NCI-H1694 treated with DMSO at 0.1 percent for 48 hours (cell line): ENCODE results near the gene GPR78.
"Not testable (repeated sequence)": the region's sequence is repeated elsewhere in the genome, so short reads cannot be mapped to it uniquely, and the experiment has no call there.

Experiments
- DNase-seq: peaks from one replicate; lab custom pipeline; 2025; lab: John Stamatoyannopoulos, UW

Gene GPR78

DNA sequence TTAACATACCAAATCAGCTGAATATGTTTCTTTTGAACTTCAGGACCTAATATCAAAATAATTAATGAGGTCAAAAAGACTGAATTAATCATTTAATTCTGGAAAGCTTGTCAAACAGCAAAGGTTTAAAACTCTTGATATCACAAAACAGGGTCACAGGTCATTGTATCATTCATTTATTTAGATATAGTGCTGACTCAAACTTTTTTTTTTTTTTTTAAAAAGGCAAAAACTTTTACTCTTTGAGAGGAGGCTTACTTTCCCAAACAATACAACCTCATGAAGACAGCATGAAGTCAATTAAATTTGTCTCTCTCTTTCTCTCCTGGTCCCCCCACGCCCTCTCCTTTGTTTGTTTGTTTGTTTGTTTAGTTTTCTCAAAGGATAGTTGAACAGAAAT, 15.6 kb upstream of the GPR78 start:
- no peak for DNase-seq

GRCh38 chr4:8568068-8568668, 12.0 kb upstream of the GPR78 start:
- DNase-seq = no peak

DNA sequence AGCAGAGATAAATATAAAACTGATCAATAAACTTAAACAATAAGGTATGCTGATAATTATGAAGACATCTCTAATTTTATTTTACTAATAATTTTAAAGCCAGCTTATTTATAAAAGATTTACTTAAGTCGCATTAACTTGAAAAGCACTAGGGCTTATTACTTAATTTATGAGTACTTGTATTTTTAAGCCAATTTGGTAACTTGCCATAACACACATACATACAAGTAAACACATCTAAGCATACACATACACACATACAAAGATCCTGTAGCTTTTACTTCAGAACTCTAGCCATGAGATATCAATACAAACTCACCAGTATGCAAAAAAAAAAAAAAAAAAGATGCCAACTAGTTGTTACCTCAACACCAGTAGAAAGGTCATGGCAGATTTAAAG, 10.0 kb upstream of the GPR78 start:
- DNase-seq = no peak

DNA sequence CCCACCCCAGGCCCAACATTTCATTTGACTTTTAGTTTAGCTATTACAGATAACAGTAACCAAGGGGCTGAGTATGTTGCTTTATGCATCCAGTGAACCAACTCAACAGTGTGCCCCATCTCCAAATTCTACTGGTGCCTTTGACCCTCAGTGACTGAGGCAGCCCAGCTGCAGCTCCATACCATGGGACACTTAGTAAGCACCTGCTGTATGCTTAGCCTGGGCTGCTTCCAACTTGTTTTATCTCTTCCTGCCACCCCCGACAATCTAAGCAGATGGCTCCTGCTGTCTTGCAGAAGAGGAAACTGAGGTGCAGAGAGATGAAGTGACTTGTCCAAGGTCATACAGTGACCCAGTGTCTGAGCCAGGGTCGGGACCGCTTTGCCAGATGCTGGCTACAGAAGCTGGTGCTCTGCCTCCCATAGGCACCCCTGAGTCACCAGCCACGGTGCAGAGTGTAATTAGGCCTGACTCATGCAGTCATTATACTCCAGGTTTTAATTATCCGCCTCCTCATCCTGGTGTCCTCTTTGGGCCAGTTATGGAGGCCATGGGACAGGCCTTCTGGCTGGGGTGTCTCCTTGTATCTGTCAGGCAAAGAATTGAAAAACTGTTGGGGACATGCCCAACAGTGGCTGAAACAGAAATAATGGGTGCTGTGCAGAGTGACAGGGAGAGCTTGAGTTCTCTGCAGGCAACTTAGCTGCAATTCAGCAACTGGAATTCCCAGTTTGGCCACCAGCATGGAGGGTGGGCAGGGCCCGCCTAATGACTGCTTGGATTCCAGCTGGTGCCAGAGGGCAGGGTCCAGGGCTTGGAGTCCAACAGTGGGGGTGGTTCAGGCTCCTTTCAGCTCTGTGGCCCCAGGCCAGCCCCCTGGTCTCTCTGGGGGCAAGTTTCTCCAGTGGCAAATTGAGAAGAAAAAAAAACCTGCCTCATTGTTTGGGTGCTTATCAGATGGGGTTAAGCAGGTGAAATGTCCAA, 8.2 kb upstream of the GPR78 start:
- DNase-seq = no peak

GRCh38 chr4:8573266-8573665, 6.9 kb upstream of the GPR78 start:
- DNase-seq = no peak

GRCh38 chr4:8574796-8575370, 5.3 kb upstream of the GPR78 start:
- no peak for DNase-seq

DNA sequence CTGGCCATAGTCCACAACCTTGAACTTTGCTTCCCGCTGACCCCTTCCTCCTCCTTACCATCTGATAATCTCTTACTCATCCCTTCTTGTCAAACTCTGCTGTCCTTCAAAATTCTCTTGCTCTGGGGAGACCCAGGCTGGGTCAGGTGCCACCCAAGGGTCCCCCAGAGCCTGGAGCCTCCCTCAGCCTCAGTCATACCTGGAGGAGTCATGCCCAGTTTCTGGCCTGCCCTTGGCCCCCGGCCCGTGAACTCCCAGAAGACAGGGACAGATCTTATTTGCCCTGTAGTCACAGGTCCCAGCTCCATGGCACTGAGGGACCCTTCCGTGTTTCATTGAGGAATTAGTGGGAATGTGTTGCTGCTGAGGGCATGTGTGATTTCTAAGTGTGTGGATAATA, 4.7 kb upstream of the GPR78 start:
- DNase-seq = no peak

DNA sequence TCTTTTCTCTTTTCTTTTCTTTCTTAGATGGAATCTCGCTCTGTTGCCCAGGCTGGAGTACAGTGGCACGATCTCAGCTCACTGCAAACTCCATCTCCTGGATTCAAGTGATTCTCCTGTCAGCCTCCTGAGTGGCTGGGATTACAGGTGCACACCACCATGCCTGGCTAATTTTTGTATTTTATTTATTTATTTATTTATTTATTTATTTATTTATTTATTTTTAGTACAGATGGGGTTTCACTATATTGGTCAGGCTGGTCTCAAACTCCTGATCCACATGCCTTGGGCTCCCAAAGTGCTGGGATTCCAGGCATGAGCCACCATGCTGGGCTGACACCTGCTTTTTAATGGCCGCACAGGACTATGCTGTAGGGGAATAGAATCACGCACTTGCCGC, 3.6 kb upstream of the GPR78 start:
- not testable (repeated sequence) for DNase-seq

DNA sequence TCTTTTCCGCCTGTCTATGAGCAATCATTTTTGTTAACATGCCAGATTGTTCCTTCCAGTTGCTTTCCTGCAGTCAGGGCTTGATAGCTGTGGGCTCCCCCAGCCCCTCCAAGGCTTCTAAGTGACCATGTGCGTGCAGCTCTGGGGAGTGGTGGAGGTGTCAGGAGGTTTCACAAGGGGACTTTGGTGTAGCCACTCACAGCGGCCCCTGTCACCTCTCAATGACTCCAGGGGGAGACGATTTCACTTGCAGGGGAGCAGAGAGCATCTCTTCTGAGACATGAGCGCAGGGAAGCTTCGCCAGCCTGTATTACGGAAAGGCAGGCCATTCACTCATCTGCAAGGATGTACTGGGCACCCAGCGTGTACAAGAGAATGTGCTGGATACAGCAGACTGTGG, 3.1 kb upstream of the GPR78 start:
- no peak for DNase-seq

DNA sequence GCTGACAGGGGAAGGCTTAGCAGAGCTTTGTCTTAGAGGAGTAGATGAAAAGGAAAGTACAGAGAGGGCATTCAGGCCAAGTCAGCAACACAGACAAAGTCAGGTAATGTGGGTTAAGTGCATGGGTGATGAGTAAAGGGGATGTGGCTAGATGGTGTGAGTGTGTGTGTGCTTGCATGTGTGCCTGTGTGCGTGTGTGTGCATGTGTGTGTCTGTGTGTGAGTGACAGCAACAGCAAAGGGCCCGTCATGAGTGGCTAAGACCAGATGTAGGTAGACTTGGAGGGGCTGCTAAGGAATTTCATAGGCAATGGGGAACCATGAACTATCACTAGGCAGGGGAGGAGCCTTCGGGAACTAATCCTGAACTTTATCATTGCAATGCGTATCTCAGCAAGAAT, 2.2 kb upstream of the GPR78 start:
- DNase-seq = no peak

DNA sequence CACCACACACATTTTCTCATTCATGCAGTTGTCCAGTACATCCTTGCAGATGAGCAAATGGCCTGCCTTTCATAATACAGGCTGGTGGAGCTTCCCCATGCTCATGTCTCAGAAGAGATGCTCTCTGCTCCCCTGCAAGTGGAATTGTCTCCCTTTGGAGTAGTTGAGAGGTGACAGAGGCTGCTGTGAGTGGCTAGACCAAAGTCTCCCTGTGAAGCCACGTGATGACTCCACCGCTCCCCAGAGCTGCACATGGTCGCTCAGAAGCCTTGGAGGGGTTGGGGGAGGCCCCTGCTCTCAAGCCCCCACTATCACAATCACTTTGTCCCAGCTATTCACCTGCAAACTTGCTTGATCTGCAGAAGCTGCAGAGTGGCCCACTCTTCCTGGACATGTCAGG, 1.5 kb upstream of the GPR78 start:
- DNase-seq = no peak

DNA sequence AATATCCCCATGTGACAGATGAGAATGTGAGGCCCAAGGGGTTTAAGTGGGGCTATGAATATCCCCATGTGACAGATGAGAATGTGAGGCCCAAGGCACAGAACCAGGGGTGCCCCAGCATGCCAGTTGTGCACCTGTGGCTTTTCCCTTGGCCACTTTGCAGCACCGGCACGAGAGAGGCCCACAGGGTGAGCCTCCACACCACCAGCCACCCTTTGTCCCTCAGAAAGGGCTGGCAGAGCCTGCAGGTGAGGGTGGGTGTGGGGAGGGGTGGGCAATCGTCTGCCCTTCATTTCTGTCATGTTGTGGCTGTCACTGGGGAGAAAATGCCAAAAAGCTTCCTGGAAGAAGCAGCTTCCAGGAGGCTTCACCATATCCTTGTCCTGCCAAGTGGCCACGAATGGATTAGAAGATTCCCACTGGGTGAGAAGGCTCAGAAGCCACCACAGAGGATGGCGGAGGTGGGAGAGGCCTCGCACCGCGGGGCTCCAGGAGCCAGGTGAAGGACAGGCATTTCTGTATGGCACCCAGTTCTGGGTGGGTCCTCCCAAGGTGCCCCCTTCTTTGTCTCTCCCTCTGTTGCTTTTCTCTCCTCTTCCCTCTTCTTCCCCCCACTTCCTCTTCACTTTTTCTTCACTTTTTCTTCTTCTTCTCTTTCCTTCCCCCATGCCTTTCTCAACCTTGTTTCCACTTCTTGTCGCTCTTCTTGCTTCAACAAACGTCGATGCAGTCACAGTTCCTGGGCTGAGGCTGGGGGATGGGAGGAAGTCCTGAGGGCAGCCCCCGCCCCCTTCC, 469 bp upstream of the GPR78 start:
- no peak for DNase-seq

- DNase-seq = no peak
These were observed 1.1 kb downstream of the GPR78 start for GRCh38 chr4:8581094-8581861.

DNA sequence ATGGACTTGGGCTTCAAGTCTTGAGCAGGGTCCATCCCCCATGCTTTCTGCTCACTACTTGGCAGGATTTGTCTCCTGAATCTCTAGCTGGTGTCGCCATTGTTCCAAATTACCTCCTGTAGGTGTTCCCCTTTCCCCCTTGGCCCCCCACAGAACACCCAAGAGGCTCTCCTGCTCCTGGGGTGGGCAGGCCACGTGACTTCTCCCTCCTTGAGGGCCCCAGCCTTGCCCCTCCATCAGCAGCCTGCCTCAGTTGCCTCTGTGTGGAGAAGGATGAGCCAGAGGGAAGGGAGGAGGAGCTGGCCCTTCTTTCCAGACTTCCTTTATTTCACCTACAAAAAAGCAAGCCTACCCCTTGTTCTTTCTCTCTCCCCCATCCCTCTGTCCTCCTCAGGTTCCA, 1.8 kb downstream of the GPR78 start:
- no peak for DNase-seq

GRCh38 chr4:8582436-8582835, 2.2 kb downstream of the GPR78 start:
- DNase-seq = no peak

DNA sequence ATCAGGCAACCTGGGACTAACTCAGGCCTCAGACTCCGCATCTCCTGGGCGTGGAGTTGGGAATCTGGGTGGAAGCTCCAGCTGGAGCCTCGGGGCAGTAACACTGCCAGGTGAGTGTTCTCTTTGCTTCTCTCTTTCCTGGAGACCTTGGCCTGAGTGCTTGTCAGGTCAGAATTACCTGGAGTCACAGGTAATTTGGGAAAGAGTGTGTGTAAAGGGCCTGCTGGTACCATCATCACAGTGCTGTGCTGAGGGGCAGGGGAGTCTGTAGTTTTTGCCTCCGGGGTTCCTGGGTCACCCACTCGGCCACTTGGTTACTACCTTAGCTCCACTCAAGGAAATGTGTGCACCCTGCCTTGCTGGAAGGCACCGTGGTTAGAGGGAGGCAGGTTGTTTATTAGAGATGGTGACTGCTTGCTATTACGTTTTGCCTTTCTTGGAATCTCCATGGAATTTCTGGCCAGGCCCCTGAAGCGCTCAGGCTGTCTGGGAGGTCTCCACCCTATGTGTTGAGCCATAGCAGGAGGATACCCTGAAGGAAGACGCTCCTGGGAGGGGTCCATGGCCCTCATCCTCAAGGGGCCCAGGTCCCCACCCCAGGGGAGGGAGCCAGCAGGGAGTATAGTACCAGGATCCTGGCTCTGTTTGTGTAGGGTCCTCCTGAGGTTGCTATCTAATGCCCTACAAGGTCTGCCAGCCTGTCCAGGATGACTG, 2.9 kb downstream of the GPR78 start:
- no peak for DNase-seq

DNA sequence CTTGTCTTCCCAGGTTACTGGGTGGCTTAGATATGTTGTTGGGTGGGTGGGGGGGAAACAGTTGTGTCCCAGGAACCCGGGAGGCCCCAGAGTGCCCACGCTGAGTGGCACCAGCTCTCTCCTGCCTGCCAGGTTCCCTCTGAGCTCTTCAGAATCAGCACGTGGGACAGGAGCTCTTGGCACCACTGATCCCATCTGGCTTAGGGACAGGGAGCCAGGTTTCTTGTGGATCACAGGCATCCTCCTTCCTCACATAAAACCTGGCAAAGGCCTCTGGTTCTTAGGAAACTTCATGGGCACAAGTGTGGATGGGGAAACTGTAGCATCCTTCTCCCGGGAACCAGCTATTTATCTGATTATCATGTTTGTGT, 3.4 kb downstream of the GPR78 start:
- DNase-seq = no peak

DNA sequence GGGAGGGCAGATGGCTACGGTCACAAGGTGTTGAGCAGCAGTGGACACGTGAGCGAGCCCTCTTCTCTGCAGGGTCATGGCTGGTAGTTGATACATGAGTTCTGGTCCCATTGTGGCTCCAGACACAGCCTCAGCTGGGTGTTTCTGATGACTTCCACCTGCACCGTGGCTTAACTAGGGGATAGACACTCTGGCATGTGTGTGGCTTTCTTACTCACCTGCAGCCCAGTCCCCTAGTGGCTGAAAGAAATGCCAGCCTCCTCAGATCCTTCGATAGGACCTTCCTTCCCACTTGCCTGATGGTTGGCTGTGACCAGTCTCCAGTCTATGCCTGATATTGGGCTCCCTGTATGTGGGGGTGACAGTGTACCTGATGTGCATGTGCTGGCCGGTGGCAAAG, 5.0 kb downstream of the GPR78 start:
- DNase-seq = no peak

DNA sequence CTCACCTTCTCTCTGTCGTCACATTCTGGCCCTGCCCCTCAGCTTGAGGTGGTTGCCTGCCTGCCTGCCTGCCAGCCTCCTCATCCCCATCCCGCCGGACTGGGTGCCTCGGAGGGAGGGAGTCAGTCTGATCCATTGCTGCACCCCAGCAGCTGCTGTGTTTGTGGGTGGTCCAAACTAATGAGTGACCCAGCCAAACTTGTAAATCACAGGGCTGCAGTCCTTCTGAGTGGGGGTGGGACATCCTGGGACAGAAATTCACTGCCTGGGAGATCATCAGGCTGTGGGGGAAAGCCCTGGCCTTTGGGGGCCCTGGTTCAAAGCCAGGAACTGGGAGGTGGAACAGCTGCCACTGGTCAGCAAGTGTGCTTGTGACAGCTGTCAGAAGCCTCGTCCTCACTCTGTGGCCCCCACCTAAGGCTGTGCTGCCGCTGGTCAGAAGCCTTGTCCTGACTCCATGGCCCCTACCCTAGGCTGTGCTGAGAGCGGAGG, 5.6 kb downstream of the GPR78 start:
- DNase-seq = no peak

DNA sequence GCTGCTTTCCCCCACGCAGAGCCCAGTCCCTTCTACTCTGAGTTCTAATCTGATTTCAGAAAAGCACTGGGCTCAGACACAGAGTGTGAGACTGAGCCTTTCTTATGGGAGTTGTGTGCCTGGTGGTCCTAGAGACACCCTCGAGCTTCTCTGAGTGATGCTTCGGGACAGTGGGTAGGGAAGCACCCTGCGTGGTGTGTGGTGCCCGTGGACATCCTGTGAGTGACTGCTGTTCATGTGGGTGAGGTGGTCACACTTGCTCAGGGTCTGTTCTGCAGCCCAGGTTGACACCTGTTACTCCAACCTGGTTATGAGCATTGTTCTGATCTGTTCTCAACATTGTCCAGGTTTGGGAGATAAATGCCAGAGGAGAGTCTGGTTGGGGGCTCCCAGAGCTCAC, 6.1 kb downstream of the GPR78 start:
- no peak for DNase-seq
